ENCODE measurements around the gene RPUSD1. TPM values are rescaled to one million over a fixed set of nuclear protein-coding genes. Genes with fewer than 3 reads are reported as not detected.
A peak's percentile ranks its signal among the peaks of the same experiment; 100 is the strongest.

Gene RPUSD1
- total and polyA plus RNA-seq, 2 of the 13 experiments (the other 11 are each of a cell fraction or from before 2014, with no cell fraction given), result 13.1 to 26.2 TPM

GRCh38 chr16:740764-741505 lies 47.2 kb downstream of the RPUSD1 start, which contains the start of gene CIAO3 (continued):
- peak; percentile 34; the same call in 1 of the 2 replicates for TF ChIP-seq NFAT5 (CRISPR knock-in tag; IDR thresholded peaks at IDR 0.05)
- peak; percentile 80; the same call in 1 of the 2 replicates for TF ChIP-seq ZKSCAN8 (CRISPR knock-in tag; IDR thresholded peaks at IDR 0.05; ENCODE audit: borderline replicate concordance)
- peak; percentile 31; the same call in 1 of the 2 replicates for TF ChIP-seq ZNF274 (CRISPR knock-in tag; IDR thresholded peaks at IDR 0.05)
- TF ChIP-seq MAX (IDR thresholded peaks at IDR 0.05), result peak; percentile 89
- no peak for TF ChIP-seq TBL1XR1 (IDR thresholded peaks at IDR 0.05; ENCODE audit: borderline replicate concordance, low read length, partially characterized antibody)
- peak; percentile 46 for TF ChIP-seq RXRA (CRISPR knock-in tag; IDR thresholded peaks at IDR 0.05)
- peak; percentile 46; the same call in 1 of the 2 replicates for TF ChIP-seq KLF12 (CRISPR knock-in tag; IDR thresholded peaks at IDR 0.05; ENCODE audit: borderline replicate concordance)
- peak; percentile 78; the same call in 1 of the 2 replicates for TF ChIP-seq TOE1 (CRISPR knock-in tag; IDR thresholded peaks at IDR 0.05)
- peak; percentile 61; the same call in 1 of the 2 replicates for TF ChIP-seq ZNF772 (CRISPR knock-in tag; IDR thresholded peaks at IDR 0.05)
- no peak for TF ChIP-seq TCF7 (IDR thresholded peaks at IDR 0.05; ENCODE audit: low read depth)
- no peak for TF ChIP-seq ZFP36 (IDR thresholded peaks at IDR 0.05; ENCODE audit: borderline replicate concordance, low read depth, low read length, partially characterized antibody)
- peak; percentile 97 for TF ChIP-seq YY1 (IDR thresholded peaks at IDR 0.05; ENCODE audit: insufficient read depth, insufficient replicate concordance, low read depth, low read length)
- TF ChIP-seq ATF6 (CRISPR knock-in tag; conservative IDR thresholded peaks at IDR 0.05), result 0 out of 2 replicates have a peak, but pooled peaks have one; percentile 76
- TF ChIP-seq HNRNPK (IDR thresholded peaks at IDR 0.05; ENCODE audit: low read depth, low read length, poor library complexity, severe bottlenecking), result peak; percentile 66
- TF ChIP-seq MTA1 (CRISPR knock-in tag; IDR thresholded peaks at IDR 0.05; ENCODE audit: borderline replicate concordance), result peak; percentile 89
- TF ChIP-seq ZNF451 (CRISPR knock-in tag; IDR thresholded peaks at IDR 0.05), result peak; percentile 96
- TF ChIP-seq ARID4A (CRISPR knock-in tag; IDR thresholded peaks at IDR 0.05; ENCODE audit: borderline replicate concordance), result peak; percentile 97
